ENCODE results near the gene LTBR. TPM values are rescaled to one million over a fixed set of nuclear protein-coding genes. Genes with fewer than 3 reads are reported as not detected.

LTBR gene
- total RNA-seq, 3 donors from 2014 or later (not counting 1 experiment from before 2014, with no cell fraction given), result 3.7 to 5.8 (median 4.4) TPM

GRCh38 chr12:6346942-6347341 lies 37.0 kb upstream of the LTBR start:
- H3K27me3 Mint-ChIP-seq (ENCODE audit: low read depth in 2 of 2), result no peaks in the 10 kb centered on the region
- H3K27ac Mint-ChIP-seq, result peak overlapping the region in 1 of 2 donors; percentile 88
- Histone ChIP-seq H3K4me3 (ENCODE audit: low read length) (no peak overlapping the region), H3K4me1 (ENCODE audit: control insufficient read depth, insufficient read depth, low read length) (peaks cover 46% of the 10 kb centered on the region), H3K36me3 (ENCODE audit: control insufficient read depth, insufficient read depth, low read length) (no peaks in the 10 kb centered on the region), H3K27me3 (ENCODE audit: control insufficient read depth, insufficient read depth, low read length) (no peaks in the 10 kb centered on the region), H3K9me3 (ENCODE audit: control insufficient read depth, insufficient read depth, low read length) (no peaks in the 10 kb centered on the region), H3K27ac (ENCODE audit: low read length) (no peak overlapping the region)
- H3K9me3 Mint-ChIP-seq, result no peaks in the 10 kb centered on the region
- TF ChIP-seq, protein P1, sequence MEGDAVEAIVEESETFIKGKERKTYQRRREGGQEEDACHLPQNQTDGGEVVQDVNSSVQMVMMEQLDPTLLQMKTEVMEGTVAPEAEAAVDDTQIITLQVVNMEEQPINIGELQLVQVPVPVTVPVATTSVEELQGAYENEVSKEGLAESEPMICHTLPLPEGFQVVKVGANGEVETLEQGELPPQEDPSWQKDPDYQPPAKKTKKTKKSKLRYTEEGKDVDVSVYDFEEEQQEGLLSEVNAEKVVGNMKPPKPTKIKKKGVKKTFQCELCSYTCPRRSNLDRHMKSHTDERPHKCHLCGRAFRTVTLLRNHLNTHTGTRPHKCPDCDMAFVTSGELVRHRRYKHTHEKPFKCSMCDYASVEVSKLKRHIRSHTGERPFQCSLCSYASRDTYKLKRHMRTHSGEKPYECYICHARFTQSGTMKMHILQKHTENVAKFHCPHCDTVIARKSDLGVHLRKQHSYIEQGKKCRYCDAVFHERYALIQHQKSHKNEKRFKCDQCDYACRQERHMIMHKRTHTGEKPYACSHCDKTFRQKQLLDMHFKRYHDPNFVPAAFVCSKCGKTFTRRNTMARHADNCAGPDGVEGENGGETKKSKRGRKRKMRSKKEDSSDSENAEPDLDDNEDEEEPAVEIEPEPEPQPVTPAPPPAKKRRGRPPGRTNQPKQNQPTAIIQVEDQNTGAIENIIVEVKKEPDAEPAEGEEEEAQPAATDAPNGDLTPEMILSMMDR (IDR thresholded peaks at IDR 0.05), result no peak
- H3K4me3 Mint-ChIP-seq, result no peak overlapping the region
- no peak for DNase-seq
- no peaks in the 10 kb centered on the region for H3K36me3 Mint-ChIP-seq
- 93% methylated on average over 8 of the region's 8 CpGs for WGBS (ENCODE audit: insufficient coverage)
- peaks cover 34 to 47% of the 10 kb centered on the region in 2 donors for H3K4me1 Mint-ChIP-seq
- intact Hi-C loops (cut with micrococcal nuclease), result no loop called here
- ATAC-seq, result no peak

- TF ChIP-seq, protein P1 (IDR thresholded peaks at IDR 0.05), result no peak
- H3K4me1 Mint-ChIP-seq, result peaks cover 27 to 44% of the 10 kb centered on the region in 2 donors
- peak overlapping the region in 1 of 2 donors; percentile 88 for H3K27ac Mint-ChIP-seq
- H3K27me3 ChIP-seq (ENCODE audit: control insufficient read depth, insufficient read depth, low read length), result no peaks in the 10 kb centered on the region
- ATAC-seq, result no peak
- no peak overlapping the region for H3K27ac ChIP-seq (ENCODE audit: low read length)
- DNase-seq, result peak in 1 of 2 donors; percentile 42
- H3K27me3 Mint-ChIP-seq (ENCODE audit: low read depth in 2 of 2), result no peaks in the 10 kb centered on the region
- no peaks in the 10 kb centered on the region for H3K9me3 ChIP-seq (ENCODE audit: control insufficient read depth, insufficient read depth, low read length)
- no peaks in the 10 kb centered on the region for H3K9me3 Mint-ChIP-seq
- WGBS (ENCODE audit: insufficient coverage), result 50% methylated on average over 17 of the region's 19 CpGs
- H3K4me3 Mint-ChIP-seq, result no peak overlapping the region
- H3K4me1 ChIP-seq (ENCODE audit: control insufficient read depth, insufficient read depth, low read length), result peaks cover 38% of the 10 kb centered on the region
- no peak overlapping the region for H3K4me3 ChIP-seq (ENCODE audit: low read length)
- H3K36me3 Mint-ChIP-seq, result no peaks in the 10 kb centered on the region
- H3K36me3 ChIP-seq (ENCODE audit: control insufficient read depth, insufficient read depth, low read length), result no peaks in the 10 kb centered on the region
- intact Hi-C loops (cut with micrococcal nuclease), result no loop called here
Measured at GRCh38 chr12:6347367-6348338, 36.3 kb upstream of the LTBR start.

- Histone ChIP-seq H3K27ac (ENCODE audit: low read length) (no peak overlapping the region), H3K36me3 (ENCODE audit: control insufficient read depth, insufficient read depth, low read length) (no peaks in the 10 kb centered on the region), H3K4me1 (ENCODE audit: control insufficient read depth, insufficient read depth, low read length) (peaks cover 14% of the 10 kb centered on the region), H3K9me3 (ENCODE audit: control insufficient read depth, insufficient read depth, low read length) (no peaks in the 10 kb centered on the region), H3K4me3 (ENCODE audit: low read length) (no peak overlapping the region), H3K27me3 (ENCODE audit: control insufficient read depth, insufficient read depth, low read length) (no peaks in the 10 kb centered on the region)
- no peak for ATAC-seq
- no peak for DNase-seq
- H3K4me1 Mint-ChIP-seq, result peaks cover 0 to 28% of the 10 kb centered on the region in 2 donors
- H3K27me3 Mint-ChIP-seq (ENCODE audit: low read depth in 2 of 2), result no peaks in the 10 kb centered on the region
- 84% methylated on average over 5 of the region's 5 CpGs for WGBS (ENCODE audit: insufficient coverage)
- no peaks in the 10 kb centered on the region for H3K36me3 Mint-ChIP-seq
- H3K9me3 Mint-ChIP-seq, result no peaks in the 10 kb centered on the region
- TF ChIP-seq, protein P1 (IDR thresholded peaks at IDR 0.05), result no peak
- no peak overlapping the region for H3K4me3 Mint-ChIP-seq
- no peak overlapping the region for H3K27ac Mint-ChIP-seq
- intact Hi-C loops (cut with micrococcal nuclease), result no loop called here
Measured at GRCh38 chr12:6351622-6352021, 32.3 kb upstream of the LTBR start.
